T-helper 1 cell treated with Interleukin-12 subunit alpha and Interleukin-12 subunit beta and Interleukin-4 antibody, amounts not matched to agents 30 μg/mL and 1 μg/mL, for 36 hours (primary cell): Measurements from ENCODE around the gene FOXL2NB.

Source experiments
- H3K27ac Mint-ChIP-seq: one replicate; pipeline ENCODE4 v1.8.0; 2021; ENCODE audit warnings: mild to moderate bottlenecking, mixed read lengths
- H3K27me3 Mint-ChIP-seq: one replicate; pipeline ENCODE4 v1.8.0; 2021; ENCODE audit warnings: low read depth, mixed read lengths
- H3K36me3 Mint-ChIP-seq: one replicate; pipeline ENCODE4 v1.8.0; 2021; ENCODE audit warnings: low read depth, mixed read lengths
- H3K4me1 Mint-ChIP-seq: one replicate; pipeline ENCODE4 v1.8.0; 2021; ENCODE audit warnings: low read depth, mixed read lengths
- H3K4me3 Mint-ChIP-seq: one replicate; pipeline ENCODE4 v1.8.0; 2021; ENCODE audit warnings: mild to moderate bottlenecking, moderate library complexity, mixed read lengths
- H3K9me3 Mint-ChIP-seq: one replicate; pipeline ENCODE4 v1.8.0; 2021; ENCODE audit warnings: mixed read lengths

The FOXL2NB gene

DNA sequence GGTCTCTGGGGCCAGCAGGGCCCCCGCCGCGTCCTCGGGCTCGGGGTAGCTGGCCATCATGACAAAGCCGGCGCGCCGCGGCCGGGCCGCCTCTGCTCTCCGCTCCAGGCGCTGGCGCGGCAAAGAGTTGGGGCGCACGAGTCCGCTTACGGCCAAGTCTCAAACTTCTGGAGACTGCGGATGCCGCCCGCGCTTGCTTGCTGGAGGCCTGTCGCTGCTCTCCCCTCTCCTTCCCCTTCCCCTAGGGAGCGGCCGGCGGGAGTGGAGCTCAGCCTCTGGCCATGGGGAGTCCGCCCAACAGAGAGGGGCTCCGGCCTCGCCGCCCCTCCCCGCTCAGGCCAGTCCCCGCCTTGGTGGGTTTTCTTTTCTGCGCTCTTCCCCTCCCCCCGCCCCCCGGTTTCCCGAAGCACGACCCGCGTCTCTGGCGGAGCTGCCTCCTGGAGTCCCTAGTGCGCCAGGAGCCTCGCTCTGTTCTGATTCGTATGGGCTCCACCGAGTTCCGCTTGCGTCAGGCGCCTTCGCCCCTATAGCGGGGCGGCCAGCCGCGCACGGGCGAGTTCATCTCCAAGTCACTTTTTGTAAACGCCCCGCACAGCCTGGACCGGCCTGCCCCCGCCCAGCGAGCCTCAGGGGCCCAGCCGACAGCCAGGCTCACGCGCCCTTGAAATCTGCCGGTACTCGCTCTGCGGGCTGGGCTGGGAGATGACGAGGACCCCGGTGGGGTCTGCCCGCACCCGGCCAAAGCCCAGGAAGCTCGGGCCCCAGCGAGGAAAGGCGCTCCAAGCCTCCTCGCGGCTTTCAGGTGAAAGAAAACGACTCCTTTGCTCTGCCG, at the start of gene FOXL2NB, which contains the start of gene FOXL2:
FOXL2NB (plus strand) TSS at position 555 of the 832 bp plus-strand sequence; CDS start at position 703, 148 bp downstream.
FOXL2 (minus strand) TSS at position 475 of the 832 bp plus-strand sequence; CDS start at position 60, 415 bp downstream.
- H3K36me3 Mint-ChIP-seq = peaks cover 5% of the 10 kb centered on the region

DNA sequence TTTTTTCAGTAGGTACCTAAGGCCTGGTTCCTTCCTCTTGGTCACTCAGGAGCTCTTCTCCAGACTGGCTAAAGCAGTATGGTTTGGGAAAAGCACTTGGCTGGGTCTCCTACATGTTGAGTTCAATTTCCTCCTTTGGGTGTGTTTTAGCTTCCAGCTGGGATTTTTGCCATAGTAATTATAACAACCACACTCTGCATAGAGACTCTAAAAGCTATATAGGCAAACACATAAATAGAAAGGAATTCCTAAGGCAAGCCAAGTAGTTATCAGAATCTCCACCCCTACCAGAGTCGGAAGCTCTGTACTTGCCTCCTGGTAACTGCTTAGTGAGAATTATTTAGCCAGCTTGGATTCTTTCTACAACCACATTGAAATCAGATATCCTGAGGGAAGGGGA, 48.7 kb upstream of the FOXL2NB start:
- no peak overlapping the region for H3K4me3 Mint-ChIP-seq
- no peaks in the 10 kb centered on the region for H3K4me1 Mint-ChIP-seq
- H3K27ac Mint-ChIP-seq = no peak overlapping the region
- no peaks in the 10 kb centered on the region for H3K36me3 Mint-ChIP-seq
- peaks cover 5% of the 10 kb centered on the region for H3K27me3 Mint-ChIP-seq
- H3K9me3 Mint-ChIP-seq = no peaks in the 10 kb centered on the region

More for the DNA sequence above, at the start of gene FOXL2NB, which contains the start of gene FOXL2:
- peak within 1 kb of the TSS; percentile 50 for H3K4me3 Mint-ChIP-seq
- H3K27ac Mint-ChIP-seq = peak within 1 kb of the TSS; percentile 9
- H3K27me3 Mint-ChIP-seq = peaks cover 82% of the 10 kb centered on the region
- no peaks in the 10 kb centered on the region for H3K9me3 Mint-ChIP-seq
- peaks cover 30% of the 10 kb centered on the region for H3K4me1 Mint-ChIP-seq

DNA sequence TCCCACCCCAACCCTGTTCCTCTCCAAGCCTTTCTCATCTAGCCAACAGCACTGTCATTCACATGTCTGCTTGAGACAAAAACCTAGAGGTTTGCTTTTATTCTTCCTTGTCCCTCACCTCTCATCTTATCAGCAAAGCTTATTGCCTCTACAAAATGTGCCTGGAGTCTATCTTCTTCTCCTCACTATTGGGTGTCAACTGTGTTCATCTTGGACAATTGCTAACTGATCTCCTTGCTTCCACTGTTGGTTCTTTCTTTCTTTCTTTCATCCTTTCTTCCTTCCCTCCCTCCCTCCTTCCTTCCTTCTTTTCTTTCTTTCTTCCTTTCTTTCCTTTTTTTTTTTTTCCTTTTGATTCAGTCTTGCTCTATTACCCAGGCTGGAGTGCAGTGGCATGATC, 48.3 kb upstream of the FOXL2NB start:
- H3K27me3 Mint-ChIP-seq = peaks cover 5% of the 10 kb centered on the region
- H3K9me3 Mint-ChIP-seq = no peaks in the 10 kb centered on the region
- H3K27ac Mint-ChIP-seq = no peak overlapping the region
- no peaks in the 10 kb centered on the region for H3K4me1 Mint-ChIP-seq
- H3K4me3 Mint-ChIP-seq = no peak overlapping the region
- H3K36me3 Mint-ChIP-seq = no peaks in the 10 kb centered on the region

DNA sequence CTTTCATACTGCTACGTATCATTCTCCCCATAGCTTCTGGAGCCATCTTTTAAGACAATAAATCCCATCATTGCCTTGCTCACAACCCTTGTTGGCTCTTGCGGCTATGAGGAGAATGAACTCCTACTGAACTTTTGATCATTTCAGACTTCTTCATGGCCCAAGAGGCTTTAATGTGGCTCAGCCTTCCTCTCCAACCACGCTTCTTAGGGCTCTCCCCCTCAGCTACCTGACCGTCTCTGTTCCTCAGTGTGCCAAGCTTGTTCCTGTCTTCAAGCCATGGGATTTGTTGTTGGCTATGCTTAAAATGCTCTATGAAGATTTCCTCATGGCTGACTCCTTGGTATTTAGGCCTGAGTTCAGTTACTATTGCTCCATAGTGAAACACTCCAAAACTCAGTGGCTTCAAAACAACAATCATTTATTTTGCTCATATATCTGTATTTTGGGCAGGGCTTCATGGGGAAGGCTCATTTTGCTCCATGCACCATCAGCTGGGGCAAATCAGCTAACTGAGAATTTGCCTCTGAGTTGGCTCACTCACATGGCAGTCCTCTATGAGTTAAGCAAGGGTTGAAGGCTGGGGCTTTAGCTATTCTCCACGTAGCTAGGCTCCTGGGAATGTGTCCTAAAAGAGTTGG, 47.5 kb upstream of the FOXL2NB start:
- H3K4me1 Mint-ChIP-seq = no peaks in the 10 kb centered on the region
- peaks cover 5% of the 10 kb centered on the region for H3K27me3 Mint-ChIP-seq
- no peak overlapping the region for H3K27ac Mint-ChIP-seq
- H3K9me3 Mint-ChIP-seq = no peaks in the 10 kb centered on the region
- H3K4me3 Mint-ChIP-seq = no peak overlapping the region
- no peaks in the 10 kb centered on the region for H3K36me3 Mint-ChIP-seq

DNA sequence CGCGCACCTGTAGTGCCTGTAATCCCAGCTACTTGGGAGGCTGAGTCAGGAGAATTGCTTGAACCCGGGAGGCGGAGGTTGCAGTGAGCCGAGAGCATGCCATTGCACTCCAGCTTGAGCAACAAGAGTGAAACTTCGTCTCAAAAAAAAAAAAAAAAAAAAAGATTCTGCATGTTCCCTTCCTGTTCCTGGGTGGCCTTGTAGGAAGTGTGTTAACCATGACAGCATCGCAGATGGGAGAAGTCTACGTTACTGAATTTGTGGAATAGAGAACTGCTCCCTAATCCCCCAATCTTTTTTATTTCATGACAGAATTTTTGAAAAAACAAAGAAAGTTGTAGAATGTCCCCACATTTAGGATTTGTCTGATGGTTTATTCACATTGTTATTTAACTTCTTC, 45.5 kb upstream of the FOXL2NB start:
- H3K27ac Mint-ChIP-seq = no peak overlapping the region
- H3K4me1 Mint-ChIP-seq = no peaks in the 10 kb centered on the region
- H3K36me3 Mint-ChIP-seq = no peaks in the 10 kb centered on the region
- H3K4me3 Mint-ChIP-seq = no peak overlapping the region
- no peaks in the 10 kb centered on the region for H3K9me3 Mint-ChIP-seq
- H3K27me3 Mint-ChIP-seq = peaks cover 5% of the 10 kb centered on the region

DNA sequence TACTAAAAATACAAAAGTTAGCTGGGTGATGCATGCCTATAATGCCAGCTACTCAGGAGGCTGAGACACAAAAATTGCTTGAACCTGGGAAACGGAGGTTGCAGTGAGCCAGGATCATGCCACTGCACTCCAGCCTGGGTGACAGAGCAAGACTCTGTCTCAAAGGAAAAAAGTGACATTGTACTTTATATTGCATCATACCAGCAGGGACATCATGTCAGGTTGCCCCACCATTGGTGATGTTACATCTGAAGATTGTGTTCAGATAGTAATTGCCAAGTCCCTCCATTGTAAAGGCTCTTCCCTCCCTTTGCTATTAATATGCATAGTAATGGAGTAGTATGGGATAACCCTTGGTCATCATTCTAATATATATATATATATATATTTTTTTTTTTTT, 44.8 kb upstream of the FOXL2NB start:
- Mint-ChIP-seq H3K27me3 (peaks cover 5% of the 10 kb centered on the region), H3K36me3 (no peaks in the 10 kb centered on the region), H3K4me3 (no peak overlapping the region), H3K4me1 (no peaks in the 10 kb centered on the region), H3K9me3 (no peaks in the 10 kb centered on the region), H3K27ac (no peak overlapping the region)

DNA sequence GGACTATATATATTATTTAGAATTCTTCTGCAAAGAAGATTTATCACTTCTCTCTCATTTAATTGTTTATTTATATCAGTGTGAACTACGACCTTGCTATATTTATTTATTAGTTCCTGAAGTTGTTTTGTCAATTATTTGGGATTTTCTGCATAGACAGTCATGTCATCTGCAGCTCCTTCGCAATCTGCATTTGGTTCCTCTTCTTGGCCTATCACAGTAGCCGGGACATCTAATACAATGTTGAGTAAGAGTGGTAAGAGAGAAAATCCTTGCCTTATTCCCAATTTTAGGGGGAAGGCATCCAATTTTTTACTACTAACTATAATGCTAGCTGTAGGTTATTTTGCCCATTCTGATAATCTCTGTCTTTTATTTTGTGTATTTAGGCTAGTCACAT, 39.5 kb upstream of the FOXL2NB start:
- H3K4me1 Mint-ChIP-seq = no peaks in the 10 kb centered on the region

DNA sequence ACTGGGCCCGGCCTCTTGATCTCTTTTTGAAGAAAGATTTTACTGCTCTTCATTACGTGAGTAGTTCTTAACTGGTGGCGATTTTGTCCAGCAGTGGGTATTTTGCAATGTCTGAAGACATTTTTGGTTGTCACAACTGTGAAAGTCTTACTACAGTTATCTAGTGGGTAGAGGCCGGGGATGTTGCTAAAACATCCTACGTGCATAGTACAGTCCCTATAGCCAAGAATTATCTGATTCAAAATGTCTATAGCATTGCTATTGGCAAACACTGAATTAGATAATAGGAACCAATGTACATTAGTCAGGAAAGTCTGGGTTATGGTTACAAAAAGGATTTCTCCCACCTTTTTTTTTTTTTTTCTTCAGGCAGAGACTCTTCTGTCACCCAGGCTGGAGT, 38.2 kb upstream of the FOXL2NB start:
- Mint-ChIP-seq H3K27me3 (peaks cover 10% of the 10 kb centered on the region), H3K27ac (no peak overlapping the region), H3K36me3 (no peaks in the 10 kb centered on the region), H3K4me1 (no peaks in the 10 kb centered on the region), H3K9me3 (no peaks in the 10 kb centered on the region), H3K4me3 (no peak overlapping the region)

More for the DNA sequence above, 39.5 kb upstream of the FOXL2NB start:
- Mint-ChIP-seq H3K9me3 (no peaks in the 10 kb centered on the region), H3K27me3 (peaks cover 6% of the 10 kb centered on the region), H3K36me3 (no peaks in the 10 kb centered on the region), H3K27ac (no peak overlapping the region), H3K4me3 (no peak overlapping the region)

DNA sequence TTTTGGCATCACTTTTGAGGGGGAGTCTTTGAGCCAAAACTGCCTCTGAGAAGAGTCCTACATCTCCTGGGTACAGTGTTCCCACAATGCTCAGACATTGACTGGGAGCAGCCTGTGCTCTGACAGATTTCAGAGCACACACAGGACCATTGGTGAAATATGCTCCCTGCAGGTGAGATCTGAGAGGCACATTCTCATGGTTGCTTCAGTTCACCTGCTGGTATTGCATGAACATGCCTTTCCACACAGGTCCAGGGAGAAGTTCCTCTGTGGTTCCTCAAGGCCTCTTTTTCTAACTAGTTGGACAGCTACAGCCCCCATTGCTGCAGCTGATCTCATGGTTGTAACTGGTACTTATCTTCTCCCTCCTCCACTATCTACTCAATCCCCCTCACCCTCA, 37.1 kb upstream of the FOXL2NB start:
- peaks cover 1% of the 10 kb centered on the region for H3K4me1 Mint-ChIP-seq
- H3K36me3 Mint-ChIP-seq = no peaks in the 10 kb centered on the region
- H3K27me3 Mint-ChIP-seq = peaks cover 14% of the 10 kb centered on the region
- no peak overlapping the region for H3K4me3 Mint-ChIP-seq
- no peaks in the 10 kb centered on the region for H3K9me3 Mint-ChIP-seq
- no peak overlapping the region for H3K27ac Mint-ChIP-seq

DNA sequence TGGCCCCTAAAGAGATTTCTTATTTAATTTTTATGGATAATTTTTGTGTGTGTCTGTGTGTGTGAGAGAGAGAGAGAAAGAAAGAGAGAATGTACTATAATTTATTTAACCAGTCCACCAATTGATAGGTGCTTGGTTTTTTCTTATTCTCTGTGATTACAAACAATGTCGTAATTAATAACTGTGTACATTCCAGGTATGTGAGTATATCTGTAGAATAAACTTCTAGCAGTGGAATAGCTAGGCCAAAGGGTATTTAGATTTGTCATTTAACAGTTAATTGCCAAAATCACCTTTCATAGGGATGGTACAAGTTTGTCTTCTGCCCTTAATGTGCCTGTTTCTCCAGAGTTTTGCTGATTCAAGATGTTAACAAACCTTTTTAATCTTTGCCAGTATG, 35.4 kb upstream of the FOXL2NB start:
- no peak overlapping the region for H3K4me3 Mint-ChIP-seq
- no peak overlapping the region for H3K27ac Mint-ChIP-seq
- H3K4me1 Mint-ChIP-seq = peaks cover 5% of the 10 kb centered on the region
- peaks cover 19% of the 10 kb centered on the region for H3K27me3 Mint-ChIP-seq
- no peaks in the 10 kb centered on the region for H3K36me3 Mint-ChIP-seq
- no peaks in the 10 kb centered on the region for H3K9me3 Mint-ChIP-seq

DNA sequence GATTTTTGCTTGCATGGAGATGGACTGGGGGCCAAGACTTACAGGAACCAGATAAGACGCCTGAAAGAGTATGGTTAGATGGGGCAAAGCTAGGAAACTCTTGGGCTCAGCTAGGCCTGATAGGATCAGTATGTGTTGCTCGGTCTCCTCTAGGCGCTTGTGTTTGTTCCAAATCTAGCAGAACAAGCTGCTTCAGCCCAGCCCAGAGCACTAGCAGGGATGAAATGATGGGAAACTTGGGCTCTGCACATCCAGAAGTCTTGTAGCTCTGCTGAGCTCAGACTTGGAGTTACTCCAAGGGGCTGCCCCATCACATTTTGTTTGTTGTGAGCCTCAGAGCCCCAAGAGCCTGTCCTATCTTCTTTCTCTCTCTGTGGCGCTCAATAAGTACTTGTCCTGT, 34.8 kb upstream of the FOXL2NB start:
- Mint-ChIP-seq H3K4me3 (no peak overlapping the region), H3K9me3 (no peaks in the 10 kb centered on the region), H3K27me3 (peaks cover 22% of the 10 kb centered on the region), H3K27ac (no peak overlapping the region), H3K4me1 (peaks cover 8% of the 10 kb centered on the region), H3K36me3 (no peaks in the 10 kb centered on the region)

DNA sequence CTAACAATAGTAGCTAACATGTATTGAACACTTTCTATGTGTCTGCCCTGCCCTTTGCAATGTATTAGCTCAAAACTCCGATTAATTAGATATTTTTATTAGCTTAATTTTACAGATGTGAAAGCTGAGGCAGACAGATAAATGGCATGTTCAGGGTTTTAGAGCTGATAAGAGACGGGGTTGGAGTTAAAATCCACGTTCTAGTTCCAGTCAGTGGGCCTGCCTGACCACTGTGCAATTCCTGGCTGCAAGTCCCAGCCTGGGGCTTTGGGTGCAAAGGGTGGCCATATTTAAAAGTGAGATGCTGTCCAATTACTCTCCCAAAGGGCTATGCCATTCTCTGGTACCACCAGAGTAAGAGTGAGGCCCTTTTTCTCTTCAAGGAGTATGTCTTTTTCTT, 33.3 kb upstream of the FOXL2NB start:
- no peak overlapping the region for H3K27ac Mint-ChIP-seq
- H3K36me3 Mint-ChIP-seq = no peaks in the 10 kb centered on the region
- no peaks in the 10 kb centered on the region for H3K9me3 Mint-ChIP-seq

DNA sequence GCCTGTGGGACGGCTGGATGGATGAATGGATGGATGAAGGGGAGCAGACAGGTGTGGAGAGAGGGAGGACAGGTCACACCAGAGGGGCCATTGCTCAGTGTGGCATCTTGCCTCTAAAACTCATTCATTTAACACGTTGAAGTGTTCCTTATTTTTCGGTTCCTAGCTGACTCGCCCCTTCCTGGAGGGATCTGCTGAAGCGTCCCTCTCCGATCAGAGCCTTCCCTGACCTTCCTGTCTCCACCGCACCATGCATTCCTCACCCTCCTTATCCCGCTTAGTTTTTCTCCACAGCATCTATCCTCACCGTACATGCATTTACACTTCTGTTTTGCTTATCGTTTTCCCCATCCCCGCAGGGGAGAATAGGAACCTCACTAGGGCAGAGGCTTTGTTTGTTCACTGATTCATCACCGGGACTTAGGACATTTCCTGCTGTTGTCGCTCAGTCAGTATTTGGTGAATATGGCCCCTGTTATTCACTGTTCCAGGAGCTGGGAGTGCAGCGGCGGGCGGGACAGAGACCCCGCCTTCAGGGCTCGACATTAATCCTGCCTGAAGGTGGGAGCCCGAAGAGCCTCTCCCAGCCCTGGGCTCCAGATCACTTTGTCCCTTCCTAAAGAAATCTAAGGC, 32.0 kb upstream of the FOXL2NB start:
- Mint-ChIP-seq H3K4me1 (peaks cover 8% of the 10 kb centered on the region), H3K36me3 (no peaks in the 10 kb centered on the region), H3K27ac (no peak overlapping the region), H3K9me3 (no peaks in the 10 kb centered on the region), H3K4me3 (peak overlapping the region; percentile 71), H3K27me3 (peaks cover 31% of the 10 kb centered on the region)

More for the DNA sequence above, 33.3 kb upstream of the FOXL2NB start:
- H3K27me3 Mint-ChIP-seq = peaks cover 27% of the 10 kb centered on the region
- no peak overlapping the region for H3K4me3 Mint-ChIP-seq
- peaks cover 8% of the 10 kb centered on the region for H3K4me1 Mint-ChIP-seq

DNA sequence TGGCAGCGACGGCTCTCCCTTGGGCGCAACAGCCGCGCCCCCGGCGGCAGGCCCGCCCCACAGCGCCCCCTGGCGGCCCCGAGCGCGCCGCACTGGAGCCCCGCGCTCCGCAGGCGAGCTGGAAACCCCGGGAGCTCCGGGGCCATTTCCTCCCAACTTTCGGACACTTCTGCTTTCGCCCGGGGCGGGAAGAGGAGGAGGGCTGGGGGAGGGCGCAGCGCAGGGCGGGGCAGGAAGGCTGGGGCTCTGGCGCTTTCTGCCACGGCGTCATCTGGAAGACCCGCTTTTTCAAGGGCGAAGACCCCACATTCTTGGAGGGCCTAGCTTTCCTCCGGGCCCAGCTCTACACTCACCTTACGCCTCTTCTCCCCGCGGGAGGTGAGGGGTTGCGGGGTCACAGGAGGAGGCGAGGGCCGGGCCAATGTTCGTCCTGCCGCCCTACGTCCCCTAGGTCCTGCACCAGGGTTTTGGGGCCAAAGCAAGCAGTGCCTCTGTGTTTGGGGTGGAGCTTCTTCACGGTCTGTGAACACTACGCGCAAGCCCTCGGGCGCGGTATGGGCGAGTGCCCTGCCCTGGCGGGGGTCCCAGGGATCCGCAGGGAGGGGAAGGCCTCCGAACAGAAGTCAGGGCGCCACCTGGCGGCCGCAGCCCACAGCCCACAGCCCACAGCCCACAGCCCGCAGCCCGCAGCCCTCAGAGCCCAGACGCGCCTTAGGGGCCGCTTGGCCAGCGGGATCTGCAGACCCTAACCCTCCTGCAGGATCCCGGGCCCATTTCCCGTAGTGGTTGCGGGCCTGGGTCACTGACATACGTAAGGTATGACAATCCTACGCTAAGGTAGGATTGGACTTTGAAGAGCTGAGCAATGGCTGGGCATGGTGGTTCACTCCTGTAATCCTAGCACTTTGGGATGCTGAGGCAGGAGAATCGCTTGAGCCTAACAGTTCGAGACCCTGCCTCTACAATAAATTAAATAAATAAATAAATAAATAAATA, 31.2 kb upstream of the FOXL2NB start:
- Mint-ChIP-seq H3K4me1 (peaks cover 8% of the 10 kb centered on the region), H3K9me3 (no peaks in the 10 kb centered on the region), H3K27ac (peak overlapping the region; percentile 57), H3K4me3 (peak overlapping the region; percentile 85), H3K27me3 (peaks cover 31% of the 10 kb centered on the region), H3K36me3 (no peaks in the 10 kb centered on the region)
